ENCODE results near the gene RNF113A. TPM values are rescaled to one million over a fixed set of nuclear protein-coding genes. Genes with fewer than 3 reads are reported as not detected.
A peak's percentile ranks its signal among the peaks of the same experiment; 100 is the strongest.

The RNF113A gene
- total RNA-seq, 2 donors from 2014 or later, result 9.1 to 10.5 TPM

GRCh38 chrX:119887721-119888425 lies 16.3 kb upstream of the RNF113A start:
- H3K4me1 ChIP-seq, result no peaks in the 10 kb centered on the region
- no peaks in the 10 kb centered on the region for H3K36me3 ChIP-seq (replicated peaks in 1 of 2; ENCODE audit: insufficient read depth in 1 of 2, low read depth in 2 of 2)
- no peak overlapping the region for H3K27ac ChIP-seq

GRCh38 chrX:119885554-119886428 lies 14.3 kb upstream of the RNF113A start:
- no peak for TF ChIP-seq POLR2A (IDR thresholded peaks at IDR 0.05)
- TF ChIP-seq CTCF (IDR thresholded peaks at IDR 0.05), result no peak
- H3K4me1 ChIP-seq, result no peaks in the 10 kb centered on the region
- H3K9me3 ChIP-seq, result no peaks in the 10 kb centered on the region
- no peaks in the 10 kb centered on the region for H3K27me3 ChIP-seq
- intact Hi-C loops (cut with DNase I), result no loop called here
- ATAC-seq, result no peak
- WGBS, 2 donors, result 72 to 84% methylated on average over 10 to 11 of the region's 11 CpGs
- DNase-seq, result no peak
- H3K36me3 ChIP-seq (replicated peaks in 1 of 2; ENCODE audit: insufficient read depth in 1 of 2, low read depth in 2 of 2), result no peaks in the 10 kb centered on the region
- no peak overlapping the region for H3K27ac ChIP-seq
- H3K4me3 ChIP-seq, result no peak overlapping the region

More at GRCh38 chrX:119887721-119888425, 16.3 kb upstream of the RNF113A start:
- no peaks in the 10 kb centered on the region for H3K27me3 ChIP-seq
- no peaks in the 10 kb centered on the region for H3K9me3 ChIP-seq
- ATAC-seq (peak; percentile 86), DNase-seq (peak; percentile 56 to 70 (median 59))
- intact Hi-C loops (cut with DNase I), result no loop called here
- TF ChIP-seq CTCF (IDR thresholded peaks at IDR 0.05) (peak; percentile 12 to 50 (median 36)), POLR2A (IDR thresholded peaks at IDR 0.05) (no peak)
- 11 to 12% methylated on average over 3 to 17 of the region's 40 CpGs for WGBS, 2 donors
- H3K4me3 ChIP-seq, result no peak overlapping the region

DNA sequence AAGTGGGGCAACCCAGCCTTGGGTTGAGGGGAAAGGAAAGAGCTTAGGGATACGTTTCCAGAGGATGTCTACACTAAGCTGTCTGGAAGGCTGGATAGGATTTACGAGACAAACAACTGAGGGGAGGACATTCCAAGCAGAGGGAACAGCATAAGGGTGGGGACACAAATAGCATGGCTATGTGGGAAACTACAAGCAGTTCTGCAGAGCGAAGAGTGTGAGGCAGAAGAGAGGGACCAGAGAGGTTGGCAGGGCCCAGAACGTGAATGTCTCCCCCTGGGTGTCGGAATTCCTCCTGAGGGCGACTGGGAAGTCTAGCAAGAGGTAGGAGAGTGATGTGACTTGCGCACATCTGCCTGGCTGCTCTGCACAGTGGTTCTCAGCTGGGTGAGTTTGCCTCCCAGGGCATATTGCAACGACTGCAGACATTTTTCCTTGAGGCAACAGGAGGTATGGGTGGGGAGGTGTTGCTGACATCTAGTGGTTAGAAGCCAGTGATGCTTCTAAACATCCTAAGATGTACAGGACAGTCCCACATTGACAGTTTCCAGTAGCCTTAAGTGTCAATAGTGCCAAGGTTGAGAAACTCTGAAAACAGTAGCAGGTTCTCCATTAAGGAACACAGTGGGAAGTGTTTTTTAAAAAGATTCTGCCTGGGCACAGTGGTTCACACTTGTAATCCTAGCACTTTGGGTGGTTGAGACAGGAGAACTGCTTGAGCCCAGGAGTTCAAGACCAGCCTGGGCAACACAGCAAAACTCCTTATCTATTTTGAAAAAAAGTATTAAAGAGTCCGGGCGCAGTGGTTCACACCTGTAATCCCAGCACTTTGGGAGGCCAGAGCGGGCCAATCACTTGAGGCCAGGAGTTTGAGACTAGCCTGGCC lies 9.3 kb upstream of the RNF113A start:
- ATAC-seq, result peak; percentile 75
- no peaks in the 10 kb centered on the region for H3K4me1 ChIP-seq
- WGBS, 2 donors, result 45 to 54% methylated on average over 7 to 9 of the region's 11 CpGs
- no peaks in the 10 kb centered on the region for H3K9me3 ChIP-seq
- H3K36me3 ChIP-seq (replicated peaks in 1 of 2; ENCODE audit: insufficient read depth in 1 of 2, low read depth in 2 of 2), result no peaks in the 10 kb centered on the region
- peak; percentile 13 to 43 (median 34) for DNase-seq
- H3K4me3 ChIP-seq, result no peak overlapping the region
- TF ChIP-seq POLR2A (IDR thresholded peaks at IDR 0.05) (no peak), CTCF (IDR thresholded peaks at IDR 0.05) (peak; percentile 26 to 65 (median 57))
- H3K27ac ChIP-seq, result no peak overlapping the region
- no peaks in the 10 kb centered on the region for H3K27me3 ChIP-seq
- intact Hi-C loops (cut with DNase I), result no loop called here

GRCh38 chrX:119880076-119880475 lies 8.5 kb upstream of the RNF113A start:
- 84 to 93% methylated on average over 4 to 5 of the region's 5 CpGs for WGBS, 2 donors
- intact Hi-C loops (cut with DNase I), result no loop called here

More at GRCh38 chrX:119880076-119880475, 8.5 kb upstream of the RNF113A start:
- H3K4me1 ChIP-seq, result no peaks in the 10 kb centered on the region
- no peaks in the 10 kb centered on the region for H3K9me3 ChIP-seq
- DNase-seq (no peak), ATAC-seq (no peak)
- no peaks in the 10 kb centered on the region for H3K27me3 ChIP-seq
- no peak for TF ChIP-seq CTCF (IDR thresholded peaks at IDR 0.05)
- TF ChIP-seq POLR2A (IDR thresholded peaks at IDR 0.05), result no peak
- H3K4me3 ChIP-seq, result no peak overlapping the region
- no peaks in the 10 kb centered on the region for H3K36me3 ChIP-seq (replicated peaks in 1 of 2; ENCODE audit: insufficient read depth in 1 of 2, low read depth in 2 of 2)
- no peak overlapping the region for H3K27ac ChIP-seq

All from body of pancreas (tissue), 4 donors.